Loucy (cell line): ENCODE measurements around the gene TP53I11.

Source experiments
- H2AFZ ChIP-seq: fragments of 200-600 bp; sonication (generic); 2 replicates; pipeline ENCODE4 v1.6.0; 2016; ENCODE audit warnings: antibody characterized with exemption, mild to moderate bottlenecking, low read length, moderate library complexity
- H3F3A ChIP-seq: fragments of 200-600 bp; 2 replicates; pipeline ENCODE4 v1.6.0; 2016; ENCODE audit warnings: antibody characterized with exemption, low read depth, mild to moderate bottlenecking
- H3K27me3 ChIP-seq: fragments of 200-600 bp; sonication (generic); 2 replicates; pipeline ENCODE4 v1.6.1; 2014; ENCODE audit warnings: low read length, mild to moderate bottlenecking; ENCODE audit not compliant: insufficient read depth, poor library complexity, severe bottlenecking
- H3K36me3 ChIP-seq: fragments of 200-600 bp; sonication (generic); 2 replicates; pipeline ENCODE4 v1.6.1; 2016; ENCODE audit warnings: low read length; ENCODE audit not compliant: insufficient read depth
- H3K4me1 ChIP-seq: fragments of 200-600 bp; sonication (generic); 2 replicates; pipeline ENCODE4 v1.5.1; 2014; ENCODE audit warnings: low read length, mild to moderate bottlenecking; ENCODE audit not compliant: insufficient read depth, poor library complexity, severe bottlenecking
- H3K4me2 ChIP-seq: fragments of 200-600 bp; sonication (generic); 2 replicates; pipeline ENCODE4 v1.6.0; 2014; ENCODE audit warnings: antibody characterized with exemption, low read length, low read depth, mild to moderate bottlenecking; ENCODE audit not compliant: poor library complexity, severe bottlenecking
- H3K4me3 ChIP-seq: fragments of 200-600 bp; sonication (generic); 2 replicates; pipeline ENCODE4 v1.5.1; 2014; ENCODE audit warnings: low read length, mild to moderate bottlenecking, mixed read lengths; ENCODE audit not compliant: poor library complexity, severe bottlenecking
- H3K79me2 ChIP-seq: fragments of 200-600 bp; sonication (generic); 2 replicates; pipeline ENCODE4 v1.6.1; 2014; ENCODE audit warnings: low read length; ENCODE audit not compliant: insufficient read depth
- H3K9ac ChIP-seq: fragments of 200-600 bp; sonication (generic); 2 replicates; pipeline ENCODE4 v1.6.0; 2014; ENCODE audit warnings: mild to moderate bottlenecking, low read depth, low read length, moderate library complexity; ENCODE audit not compliant: poor library complexity, severe bottlenecking
- H3K9me2 ChIP-seq: fragments of 200-600 bp; sonication (generic); replicated peaks from 2 replicates; pipeline ENCODE4 v1.6.1; 2016; ENCODE audit warnings: low read depth, low read length, mixed read lengths
- H3K9me3 ChIP-seq: fragments of 200-600 bp; sonication (generic); 2 replicates; pipeline ENCODE4 v1.6.1; 2014; ENCODE audit warnings: mild to moderate bottlenecking, antibody characterized with exemption, low read length, low read depth; ENCODE audit not compliant: insufficient read depth
- H4K20me1 ChIP-seq: fragments of 200-600 bp; sonication (generic); 2 replicates; pipeline ENCODE4 v1.6.0; 2014; ENCODE audit warnings: antibody characterized with exemption, low read length, mild to moderate bottlenecking; ENCODE audit not compliant: insufficient read depth, poor library complexity, severe bottlenecking
- CTCF ChIP-seq: fragments of 200-600 bp; sonication (generic); conservative IDR thresholded peaks from 2 replicates; pipeline ENCODE4 v1.5.1; 2014; ENCODE audit warnings: mild to moderate bottlenecking, antibody characterized with exemption, low read length
- EZH2phosphoT487 ChIP-seq: fragments of 200-600 bp; IDR thresholded peaks from 2 replicates; pipeline ENCODE4 v1.6.1; 2018; ENCODE audit warnings: antibody characterized with exemption, mild to moderate bottlenecking, moderate library complexity, borderline replicate concordance

The TP53I11 gene

GRCh38 chr11:44903518-44903917 lies 47.2 kb downstream of the TP53I11 start:
- Histone ChIP-seq H2AFZ (no peak overlapping the region), H3K4me1 (no peaks in the 10 kb centered on the region), H4K20me1 (no peaks in the 10 kb centered on the region), H3K27me3 (no peaks in the 10 kb centered on the region), H3K9ac (no peak overlapping the region), H3K79me2 (no peaks in the 10 kb centered on the region), H3K4me3 (no peak overlapping the region), H3F3A (no peaks in the 10 kb centered on the region), H3K9me3 (no peaks in the 10 kb centered on the region), H3K4me2 (no peak overlapping the region), H3K36me3 (no peaks in the 10 kb centered on the region), H3K9me2 (no peaks in the 10 kb centered on the region)
- TF ChIP-seq EZH2phosphoT487, result no peak

GRCh38 chr11:44903035-44903434 lies 47.6 kb downstream of the TP53I11 start:
- H3K4me1 ChIP-seq, result no peaks in the 10 kb centered on the region
- no peak overlapping the region for H3K4me2 ChIP-seq
- no peaks in the 10 kb centered on the region for H3K27me3 ChIP-seq
- no peak overlapping the region for H3K9ac ChIP-seq
- H3F3A ChIP-seq, result no peaks in the 10 kb centered on the region
- no peak overlapping the region for H3K4me3 ChIP-seq
- no peaks in the 10 kb centered on the region for H3K79me2 ChIP-seq
- no peak overlapping the region for H2AFZ ChIP-seq
- TF ChIP-seq CTCF (no peak), EZH2phosphoT487 (no peak)
- H3K36me3 ChIP-seq, result no peaks in the 10 kb centered on the region
- no peaks in the 10 kb centered on the region for H3K9me3 ChIP-seq
- H4K20me1 ChIP-seq, result no peaks in the 10 kb centered on the region
- H3K9me2 ChIP-seq, result no peaks in the 10 kb centered on the region

- Histone ChIP-seq H2AFZ (no peak overlapping the region), H3K4me3 (no peak overlapping the region), H3K27me3 (no peaks in the 10 kb centered on the region), H3K36me3 (no peaks in the 10 kb centered on the region), H3K4me1 (no peaks in the 10 kb centered on the region), H3K9me3 (no peaks in the 10 kb centered on the region), H4K20me1 (no peaks in the 10 kb centered on the region), H3K9me2 (no peaks in the 10 kb centered on the region), H3F3A (no peaks in the 10 kb centered on the region), H3K79me2 (no peaks in the 10 kb centered on the region), H3K9ac (no peak overlapping the region), H3K4me2 (no peak overlapping the region)
- TF ChIP-seq EZH2phosphoT487 (no peak), CTCF (no peak)
These were observed 48.9 kb downstream of the TP53I11 start for GRCh38 chr11:44901786-44902185.

- no peak overlapping the region for H3K4me3 ChIP-seq
- H3F3A ChIP-seq, result no peaks in the 10 kb centered on the region
- H2AFZ ChIP-seq, result no peak overlapping the region
- no peaks in the 10 kb centered on the region for H4K20me1 ChIP-seq
- H3K9me2 ChIP-seq, result no peaks in the 10 kb centered on the region
- H3K9ac ChIP-seq, result no peak overlapping the region
- no peaks in the 10 kb centered on the region for H3K27me3 ChIP-seq
- no peaks in the 10 kb centered on the region for H3K9me3 ChIP-seq
- H3K79me2 ChIP-seq, result no peaks in the 10 kb centered on the region
- H3K4me2 ChIP-seq, result no peak overlapping the region
- H3K36me3 ChIP-seq, result no peaks in the 10 kb centered on the region
- TF ChIP-seq CTCF (no peak), EZH2phosphoT487 (no peak)
- no peaks in the 10 kb centered on the region for H3K4me1 ChIP-seq
These were observed 49.5 kb downstream of the TP53I11 start for GRCh38 chr11:44901120-44901633.
